Mucosa of descending colon (tissue), 3 donors: ENCODE results near the gene LRCOL1. TPM values are rescaled to one million over a fixed set of nuclear protein-coding genes. Genes with fewer than 3 reads are reported as not detected.
A peak's percentile ranks its signal among the peaks of the same experiment; 100 is the strongest.

Source experiments
- ATAC-seq: fragments of 200-7000 bp; cut with Tn5 transposase; one replicate; pipeline ENCODE4 v1.9.1; 2020; ENCODE audit warnings: mild to moderate bottlenecking, moderate library complexity
- DNase-seq, 3 donors: peaks; one replicate each; pipeline ENCODE4 v3.0.0-alpha.2; 2020
- H3K36me3 ChIP-seq: fragments of 200-600 bp; one replicate; pipeline ENCODE4 v1.8.0; 2021; ENCODE audit warnings: low read depth, mild to moderate bottlenecking
- H3K4me1 ChIP-seq: fragments of 200-600 bp; one replicate; pipeline ENCODE4 v1.8.0; 2021; ENCODE audit warnings: low read depth, mild to moderate bottlenecking
- H3K4me3 ChIP-seq: fragments of 200-600 bp; one replicate; pipeline ENCODE4 v1.8.0; 2021; ENCODE audit warnings: mild to moderate bottlenecking
- H3K9me3 ChIP-seq: fragments of 200-600 bp; one replicate; pipeline ENCODE4 v1.8.0; 2021; ENCODE audit warnings: mild to moderate bottlenecking
- CTCF ChIP-seq: fragments of 200-600 bp; IDR thresholded peaks from one replicate; pipeline ENCODE4 v1.8.0; 2022; ENCODE audit warnings: antibody characterized with exemption, mild to moderate bottlenecking
- intact Hi-C, 2 donors: fragments of 100-400 bp; cut with DNase I in 1 of 2; cut with micrococcal nuclease in 1 of 2; formaldehyde crosslinking; loops; one replicate each; pipeline versions ENCODE4 v1.11.0 to v1.11.1; 2022; cut with DNase I, micrococcal nuclease
- total RNA-seq, 3 donors: library from RNA; stranded (reverse); fragmentation: NEBNext Ultra II Directional in 2 of 3; extraction: Animal tissue kit (Norgen Biotek cat#: 25700) in 2 of 3; gene quantifications; one replicate each; pipeline versions ENCODE4 v1.2.1 to v1.2.4, GENCODE V29; 2021 to 2023
- donor health status: DM: no; HTN: no; CAD: no; lungs with moderate emphysema.
- donor health status: DM: no; HTN: no; CAD: no.
- donor health status: DM: no; HTN: yes; CAD: no.

LRCOL1 gene
- total RNA-seq, 3 donors from 2014 or later, result not detected

GRCh38 chr12:132582582-132583410, 27.6 kb downstream of the LRCOL1 start:
- H3K36me3 ChIP-seq, result no peaks in the 10 kb centered on the region
- intact Hi-C loops, result no loop called here
- ATAC-seq, result no peak
- no peak for DNase-seq
- H3K4me3 ChIP-seq, result no peak overlapping the region
- TF ChIP-seq CTCF, result no peak
- H3K9me3 ChIP-seq, result no peaks in the 10 kb centered on the region
- no peaks in the 10 kb centered on the region for H3K4me1 ChIP-seq

- peak; percentile 29 for ATAC-seq
- Histone ChIP-seq H3K4me1 (no peaks in the 10 kb centered on the region), H3K4me3 (no peak overlapping the region), H3K9me3 (no peaks in the 10 kb centered on the region), H3K36me3 (no peaks in the 10 kb centered on the region)
- intact Hi-C loops, result no loop called here
- no peak for DNase-seq
- no peak for TF ChIP-seq CTCF
Measured at GRCh38 chr12:132582058-132582420, 28.3 kb downstream of the LRCOL1 start.

- H3K4me1 ChIP-seq, result no peaks in the 10 kb centered on the region
- intact Hi-C loops, result no loop called here
- TF ChIP-seq CTCF, result no peak
- ATAC-seq (no peak), DNase-seq (no peak)
- H3K9me3 ChIP-seq, result no peaks in the 10 kb centered on the region
- H3K36me3 ChIP-seq, result no peaks in the 10 kb centered on the region
- no peak overlapping the region for H3K4me3 ChIP-seq
Measured at GRCh38 chr12:132581348-132582057, 28.9 kb downstream of the LRCOL1 start.

GRCh38 chr12:132580701-132581292, 29.6 kb downstream of the LRCOL1 start:
- no peaks in the 10 kb centered on the region for H3K36me3 ChIP-seq
- intact Hi-C loops, result no loop called here
- H3K4me3 ChIP-seq, result no peak overlapping the region
- TF ChIP-seq CTCF, result no peak
- DNase-seq (no peak), ATAC-seq (no peak)
- no peaks in the 10 kb centered on the region for H3K9me3 ChIP-seq
- H3K4me1 ChIP-seq, result no peaks in the 10 kb centered on the region

- DNase-seq, result no peak
- no peak for TF ChIP-seq CTCF
- Histone ChIP-seq H3K4me1 (no peaks in the 10 kb centered on the region), H3K36me3 (no peaks in the 10 kb centered on the region), H3K9me3 (no peaks in the 10 kb centered on the region), H3K4me3 (no peak overlapping the region)
- no peak for ATAC-seq
- intact Hi-C loops, result no loop called here
Measured at GRCh38 chr12:132579744-132580143, 30.6 kb downstream of the LRCOL1 start.
